ENCODE data around the gene ARHGAP22.

The ARHGAP22 gene

GRCh38 chr10:48414778-48415177 is 190.1 kb downstream of the ARHGAP22 start:
- no peak overlapping the region for H3K4me3 ChIP-seq (ENCODE audit: low read length)
- no peak for TF ChIP-seq CTCF (conservative IDR thresholded peaks at IDR 0.05; ENCODE audit: low read depth, low read length)
- DNase-seq (ENCODE audit: low read depth), result no peak

- no peak for DNase-seq (ENCODE audit: low read depth)
- TF ChIP-seq CTCF (conservative IDR thresholded peaks at IDR 0.05; ENCODE audit: low read depth, low read length), result no peak
- no peak overlapping the region for H3K4me3 ChIP-seq (ENCODE audit: low read length)
Observed at GRCh38 chr10:48414160-48414559, 190.7 kb downstream of the ARHGAP22 start.

- no peak for TF ChIP-seq CTCF (conservative IDR thresholded peaks at IDR 0.05; ENCODE audit: low read depth, low read length)
- no peak for DNase-seq (ENCODE audit: low read depth)
- H3K4me3 ChIP-seq (ENCODE audit: low read length), result no peak overlapping the region
Observed at GRCh38 chr10:48412933-48413332, 191.9 kb downstream of the ARHGAP22 start.

DNA sequence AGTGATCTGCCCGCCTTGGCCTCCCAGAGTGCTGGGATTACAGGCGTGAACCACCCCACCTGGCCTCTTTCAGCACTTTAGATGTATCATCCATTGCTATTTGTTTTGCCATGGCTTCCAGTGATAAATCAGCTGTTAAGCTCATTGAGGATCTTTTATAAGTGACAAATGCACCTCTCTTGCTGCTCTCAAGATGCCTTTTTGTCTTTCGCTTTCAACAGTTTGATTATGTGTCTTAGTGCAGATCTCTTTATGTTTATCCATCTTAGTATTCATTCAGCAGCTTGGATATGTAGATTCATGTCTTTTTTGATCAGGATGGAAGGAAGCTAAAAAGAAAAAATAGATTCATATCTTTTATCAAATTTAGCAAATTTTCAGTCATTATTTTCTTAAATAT is 192.8 kb downstream of the ARHGAP22 start:
- H3K4me3 ChIP-seq (ENCODE audit: low read length), result no peak overlapping the region
- TF ChIP-seq CTCF (conservative IDR thresholded peaks at IDR 0.05; ENCODE audit: low read depth, low read length), result no peak
- DNase-seq (ENCODE audit: low read depth), result no peak

- no peak for TF ChIP-seq CTCF (conservative IDR thresholded peaks at IDR 0.05; ENCODE audit: low read depth, low read length)
- DNase-seq (ENCODE audit: low read depth), result no peak
- no peak overlapping the region for H3K4me3 ChIP-seq (ENCODE audit: low read length)
Observed at GRCh38 chr10:48411510-48411909, 193.4 kb downstream of the ARHGAP22 start.

DNA sequence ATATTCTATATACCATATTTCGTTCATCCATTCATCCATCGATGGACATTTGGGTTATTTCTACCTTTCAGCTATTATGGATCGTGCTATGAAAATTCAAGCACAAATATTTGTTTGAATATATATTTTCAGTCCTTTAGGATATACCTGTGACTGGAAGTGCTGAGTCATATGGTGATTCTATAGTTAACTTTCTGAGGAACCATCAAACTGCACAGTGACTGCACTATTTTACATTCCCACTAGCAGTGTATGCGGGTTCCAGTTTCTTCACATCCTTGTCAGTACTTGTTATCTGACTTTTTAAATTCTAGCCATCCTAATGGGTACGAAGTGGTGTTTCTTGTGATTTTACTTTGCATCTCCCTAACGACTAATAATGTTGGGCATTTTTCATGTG is 194.4 kb downstream of the ARHGAP22 start:
- no peak overlapping the region for H3K4me3 ChIP-seq (ENCODE audit: low read length)
- no peak for TF ChIP-seq CTCF (conservative IDR thresholded peaks at IDR 0.05; ENCODE audit: low read depth, low read length)
- no peak for DNase-seq (ENCODE audit: low read depth)

DNA sequence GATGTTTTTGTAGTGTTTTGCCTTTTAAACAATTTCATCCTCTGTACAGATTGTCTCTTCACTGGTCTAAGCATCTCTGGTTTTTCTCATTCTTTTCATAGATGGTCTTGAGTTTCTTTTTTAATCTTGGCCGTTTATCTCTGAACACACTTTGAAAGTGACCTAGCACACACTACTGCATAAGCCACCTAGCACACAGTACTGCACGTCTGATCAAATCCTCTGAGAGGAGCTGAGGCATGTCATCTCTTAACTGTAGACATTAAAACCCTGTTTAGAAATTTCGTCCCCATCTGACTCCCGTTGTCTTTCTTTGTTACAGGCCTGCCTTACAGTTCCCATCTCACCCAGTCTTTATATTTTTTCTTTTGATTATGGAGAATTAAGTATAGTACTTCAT is 198.2 kb downstream of the ARHGAP22 start:
- no peak for TF ChIP-seq CTCF (conservative IDR thresholded peaks at IDR 0.05; ENCODE audit: low read depth, low read length)
- no peak for DNase-seq (ENCODE audit: low read depth)
- no peak overlapping the region for H3K4me3 ChIP-seq (ENCODE audit: low read length)
